T-helper 2 cell treated with Interferon-gamma antibody and Interleukin-4, amounts not matched to agents 5 μg/mL and 100 μg/mL, for 36 hours (primary cell): Measurements from ENCODE around the gene TXNDC12.
"Not testable (repeated sequence)": the region's sequence is repeated elsewhere in the genome, so short reads cannot be mapped to it uniquely, and the experiment has no call there.

Experiments used
- DNase-seq: peaks from one replicate; pipeline ENCODE4 v3.0.0; 2021; ENCODE audit warnings: low spot score
- H3K27ac Mint-ChIP-seq: one replicate; pipeline ENCODE4 v1.8.0; 2021; ENCODE audit warnings: mild to moderate bottlenecking, mixed read lengths
- H3K27me3 Mint-ChIP-seq: one replicate; pipeline ENCODE4 v1.8.0; 2021; ENCODE audit warnings: low read depth, mixed read lengths
- H3K36me3 Mint-ChIP-seq: one replicate; pipeline ENCODE4 v1.8.0; 2021; ENCODE audit warnings: low read depth, mixed read lengths
- H3K4me1 Mint-ChIP-seq: one replicate; pipeline ENCODE4 v1.8.0; 2021; ENCODE audit warnings: low read depth, mixed read lengths
- H3K4me3 Mint-ChIP-seq: one replicate; pipeline ENCODE4 v1.8.0; 2022; ENCODE audit warnings: mild to moderate bottlenecking, moderate library complexity, mixed read lengths
- H3K9me3 Mint-ChIP-seq: one replicate; pipeline ENCODE4 v1.8.0; 2021; ENCODE audit warnings: mixed read lengths

Gene TXNDC12

DNA sequence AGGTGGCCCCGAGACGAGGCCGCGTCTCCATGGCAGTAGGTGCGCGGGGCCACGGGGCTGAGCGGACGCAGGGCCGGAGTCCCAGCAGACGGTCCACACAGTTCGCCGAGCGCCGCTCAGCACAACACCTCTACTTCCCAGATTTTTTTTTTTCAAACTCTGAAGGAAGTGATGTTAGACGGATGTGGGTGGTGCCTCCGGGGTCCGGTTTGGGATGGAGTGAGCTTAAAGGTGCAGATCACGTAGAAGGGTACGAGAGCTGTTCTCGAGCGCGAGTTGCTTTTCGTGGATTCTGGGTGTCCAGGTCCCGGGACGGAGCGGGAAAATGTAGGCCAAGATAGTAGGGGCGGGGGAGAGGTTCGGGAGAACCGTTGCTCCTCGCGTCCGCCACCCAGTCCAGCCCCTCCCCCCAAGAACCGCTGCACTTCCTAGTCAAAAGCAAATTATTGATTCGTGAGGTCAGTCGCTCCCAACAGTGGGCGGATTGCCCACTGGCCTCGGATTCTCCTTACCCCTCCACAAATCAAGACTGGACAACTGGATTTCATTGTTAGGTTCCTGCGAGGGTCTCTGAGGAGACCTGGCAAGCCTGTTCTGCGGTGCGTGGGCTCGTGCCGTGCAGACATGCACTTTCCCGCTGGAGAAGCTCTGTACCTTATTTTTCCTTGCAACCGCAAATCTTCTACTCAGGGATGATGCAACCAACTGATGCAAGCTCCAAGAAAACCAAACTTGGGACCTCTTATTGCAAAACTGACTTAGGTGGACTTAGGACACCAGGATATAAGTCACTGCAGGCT, at the start of gene TXNDC12:
Gene TXNDC12 (minus strand): TSS at position 126 of the 800 bp plus-strand sequence. CDS start 95 bp downstream, at position 31.
- H3K36me3 Mint-ChIP-seq: peaks cover 26% of the 10 kb centered on the region
- peak within 1 kb of the TSS; percentile 100 for H3K4me3 Mint-ChIP-seq
- peak; percentile 79 for DNase-seq
- no peaks in the 10 kb centered on the region for H3K27me3 Mint-ChIP-seq
- H3K27ac Mint-ChIP-seq: peak within 1 kb of the TSS; percentile 99
- H3K4me1 Mint-ChIP-seq: peaks cover 42% of the 10 kb centered on the region
- H3K9me3 Mint-ChIP-seq: no peaks in the 10 kb centered on the region

DNA sequence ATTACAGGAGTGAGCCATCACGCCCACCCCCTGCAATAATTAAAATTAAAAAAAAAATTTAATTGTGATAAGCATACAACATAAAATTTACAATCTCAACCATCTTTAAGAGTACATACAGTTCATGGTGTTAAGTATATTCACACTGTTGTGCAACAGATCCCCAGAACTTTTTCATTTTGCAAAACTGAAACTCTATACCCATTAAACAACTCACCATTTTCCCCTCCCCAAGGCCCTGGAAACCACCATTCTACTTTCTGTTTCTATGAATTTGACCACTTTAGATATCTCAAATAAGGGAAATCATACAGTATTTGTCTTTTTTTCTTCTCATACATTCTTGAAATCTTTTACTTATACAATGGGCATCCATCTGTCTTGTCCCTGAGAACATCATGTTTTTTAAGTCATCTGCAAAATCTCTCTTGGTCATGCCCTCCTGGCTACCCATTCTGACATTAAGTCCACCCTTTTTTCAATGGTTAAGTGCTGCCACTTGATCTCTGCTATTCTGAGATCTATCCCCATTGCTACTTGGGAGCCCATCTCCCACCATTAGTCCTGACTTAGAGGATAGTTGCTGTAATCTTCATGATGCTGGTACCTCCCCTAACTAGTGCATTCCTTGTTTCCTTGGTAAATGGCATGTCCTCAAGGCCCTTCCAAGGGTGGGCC, 47.5 kb upstream of the TXNDC12 start:
- no peak overlapping the region for H3K27ac Mint-ChIP-seq
- H3K9me3 Mint-ChIP-seq: no peaks in the 10 kb centered on the region
- H3K4me3 Mint-ChIP-seq: no peak overlapping the region
- DNase-seq: no peak
- H3K27me3 Mint-ChIP-seq: peaks cover 2% of the 10 kb centered on the region
- no peaks in the 10 kb centered on the region for H3K36me3 Mint-ChIP-seq
- peaks cover 9% of the 10 kb centered on the region for H3K4me1 Mint-ChIP-seq

DNA sequence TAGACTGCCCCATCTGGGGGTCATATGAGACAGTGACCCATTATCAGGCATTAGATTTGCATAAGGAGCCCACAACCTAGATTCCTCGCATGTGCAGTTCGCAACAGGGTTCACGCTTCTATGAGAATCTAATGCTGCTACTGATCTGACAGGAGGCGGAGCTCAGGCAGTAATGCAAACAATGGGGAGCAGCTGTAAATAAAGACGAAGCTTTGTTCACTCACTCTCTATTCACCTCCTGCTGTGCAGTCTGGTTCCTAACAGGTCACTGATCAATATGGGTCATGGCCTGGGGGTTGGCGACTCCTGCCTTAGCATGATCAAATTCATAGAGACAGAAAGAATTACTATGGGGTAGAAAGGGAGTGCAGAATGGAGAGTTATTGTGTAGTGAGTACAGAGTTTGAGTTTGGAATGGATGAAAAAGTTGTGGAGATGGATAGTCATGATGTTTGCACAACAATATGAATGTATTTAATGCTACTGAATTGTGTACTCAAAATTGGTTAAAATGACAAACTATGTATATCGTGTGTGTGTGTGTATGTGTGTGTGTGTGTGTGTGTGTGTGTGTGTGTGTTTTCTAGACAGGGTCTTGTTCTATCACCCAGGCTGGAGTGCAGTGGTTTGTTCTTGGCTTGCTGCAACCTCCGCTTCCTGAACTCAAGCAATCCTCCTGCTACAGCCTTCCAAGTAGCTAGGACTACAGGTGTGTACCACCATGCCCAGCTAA, 43.3 kb upstream of the TXNDC12 start:
- H3K4me3 Mint-ChIP-seq: no peak overlapping the region
- peaks cover 2% of the 10 kb centered on the region for H3K27me3 Mint-ChIP-seq
- H3K36me3 Mint-ChIP-seq: no peaks in the 10 kb centered on the region
- DNase-seq: no peak
- H3K9me3 Mint-ChIP-seq: no peaks in the 10 kb centered on the region
- H3K4me1 Mint-ChIP-seq: peaks cover 9% of the 10 kb centered on the region
- no peak overlapping the region for H3K27ac Mint-ChIP-seq

GRCh38 chr1:52096216-52096615, 41.2 kb upstream of the TXNDC12 start:
- Mint-ChIP-seq H3K27ac (no peak overlapping the region), H3K4me3 (no peak overlapping the region), H3K4me1 (no peaks in the 10 kb centered on the region), H3K27me3 (peaks cover 1% of the 10 kb centered on the region), H3K9me3 (no peaks in the 10 kb centered on the region), H3K36me3 (peaks cover 3% of the 10 kb centered on the region)
- DNase-seq: no peak

- H3K27ac Mint-ChIP-seq, DNase-seq, H3K9me3 Mint-ChIP-seq, H3K27me3 Mint-ChIP-seq, H3K4me3 Mint-ChIP-seq, H3K4me1 Mint-ChIP-seq: not testable (repeated sequence)
- H3K36me3 Mint-ChIP-seq: peaks cover 15% of the 10 kb centered on the region
Observed at GRCh38 chr1:52094300-52094699, 39.3 kb upstream of the TXNDC12 start.

- not testable (repeated sequence) for DNase-seq, H3K27me3 Mint-ChIP-seq, H3K4me3 Mint-ChIP-seq, H3K4me1 Mint-ChIP-seq, H3K9me3 Mint-ChIP-seq, H3K27ac Mint-ChIP-seq
- H3K36me3 Mint-ChIP-seq: peaks cover 33% of the 10 kb centered on the region
Observed at GRCh38 chr1:52087892-52088291, 32.9 kb upstream of the TXNDC12 start.

GRCh38 chr1:52080014-52080415, 25.0 kb upstream of the TXNDC12 start:
- Mint-ChIP-seq H3K4me3 (no peak overlapping the region), H3K36me3 (peaks cover 4% of the 10 kb centered on the region), H3K9me3 (no peaks in the 10 kb centered on the region), H3K27ac (no peak overlapping the region), H3K27me3 (no peaks in the 10 kb centered on the region), H3K4me1 (peaks cover 3% of the 10 kb centered on the region)
- no peak for DNase-seq

DNA sequence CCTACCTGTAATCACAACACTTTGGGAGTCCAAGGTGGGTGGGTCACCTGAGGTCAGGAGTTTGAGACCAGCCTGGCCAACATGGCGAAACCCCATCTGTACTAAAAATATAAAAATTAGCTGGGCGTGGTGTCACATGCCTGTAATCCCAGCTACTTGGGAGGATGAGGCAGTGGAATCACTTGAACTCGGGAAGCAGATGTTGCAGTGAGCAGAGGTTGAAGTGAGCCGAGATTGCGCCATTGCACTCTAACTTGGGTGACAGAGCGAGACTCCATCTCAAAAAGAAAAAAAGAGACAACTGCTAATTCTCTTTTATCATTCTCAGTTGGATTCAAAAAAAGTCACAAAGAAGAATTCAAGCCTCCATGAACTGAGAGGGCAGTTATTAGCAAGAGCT, 22.3 kb upstream of the TXNDC12 start:
- H3K4me3 Mint-ChIP-seq, H3K4me1 Mint-ChIP-seq, H3K9me3 Mint-ChIP-seq, H3K27me3 Mint-ChIP-seq, DNase-seq, H3K27ac Mint-ChIP-seq, H3K36me3 Mint-ChIP-seq: not testable (repeated sequence)

- no peaks in the 10 kb centered on the region for H3K27me3 Mint-ChIP-seq
- H3K9me3 Mint-ChIP-seq: no peaks in the 10 kb centered on the region
- H3K4me1 Mint-ChIP-seq: no peaks in the 10 kb centered on the region
- no peak overlapping the region for H3K4me3 Mint-ChIP-seq
- H3K27ac Mint-ChIP-seq: no peak overlapping the region
- DNase-seq: no peak
- peaks cover 20% of the 10 kb centered on the region for H3K36me3 Mint-ChIP-seq
Observed at GRCh38 chr1:52072291-52072690, 17.3 kb upstream of the TXNDC12 start.

GRCh38 chr1:52070704-52071103, 15.7 kb upstream of the TXNDC12 start:
- no peaks in the 10 kb centered on the region for H3K9me3 Mint-ChIP-seq
- peaks cover 24% of the 10 kb centered on the region for H3K36me3 Mint-ChIP-seq
- H3K27me3 Mint-ChIP-seq: no peaks in the 10 kb centered on the region
- no peak for DNase-seq
- H3K4me3 Mint-ChIP-seq: no peak overlapping the region
- peaks cover 3% of the 10 kb centered on the region for H3K4me1 Mint-ChIP-seq
- no peak overlapping the region for H3K27ac Mint-ChIP-seq

DNA sequence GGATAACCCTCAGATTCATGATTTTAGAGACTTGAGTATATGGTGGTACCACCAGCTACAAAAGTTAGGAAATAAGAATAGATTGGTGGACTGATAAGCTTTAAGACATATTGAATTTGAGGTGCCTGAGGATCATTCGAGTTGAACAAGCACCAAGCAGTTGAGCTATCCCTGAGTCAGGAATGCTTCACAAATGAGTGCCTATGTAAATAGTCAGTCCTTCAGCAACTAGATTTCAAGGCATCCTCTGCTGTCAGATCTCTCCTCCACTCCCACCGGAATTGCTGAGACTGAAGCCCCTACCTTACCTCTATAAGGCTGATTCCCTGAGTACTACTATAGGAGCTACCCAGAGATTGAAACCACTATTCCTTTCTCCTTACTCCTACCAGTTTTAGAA, 8.2 kb upstream of the TXNDC12 start:
- Mint-ChIP-seq H3K9me3 (no peaks in the 10 kb centered on the region), H3K27ac (no peak overlapping the region), H3K27me3 (no peaks in the 10 kb centered on the region), H3K4me1 (peaks cover 20% of the 10 kb centered on the region), H3K4me3 (no peak overlapping the region), H3K36me3 (peaks cover 35% of the 10 kb centered on the region)
- DNase-seq: no peak

DNA sequence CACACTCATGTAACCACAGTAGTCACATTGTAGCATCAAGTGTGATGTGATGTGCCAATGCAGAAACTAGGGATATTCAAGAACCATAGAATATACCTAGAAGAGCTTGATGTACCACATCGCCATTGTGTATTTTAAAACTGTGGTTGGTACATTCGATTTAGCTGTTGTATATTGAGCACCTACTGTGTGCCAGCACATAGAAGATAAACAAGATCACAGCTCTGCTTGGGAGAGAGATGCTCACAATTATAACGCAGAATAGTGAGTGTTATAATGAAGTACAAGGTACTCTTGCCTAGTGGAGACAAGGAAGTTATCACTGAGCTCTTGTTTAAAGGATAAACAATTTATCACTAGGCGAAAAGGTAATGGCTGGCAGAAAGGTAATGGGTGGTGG, 5.8 kb upstream of the TXNDC12 start:
- no peak for DNase-seq
- Mint-ChIP-seq H3K4me3 (no peak overlapping the region), H3K9me3 (no peaks in the 10 kb centered on the region), H3K36me3 (peaks cover 28% of the 10 kb centered on the region), H3K4me1 (peaks cover 28% of the 10 kb centered on the region), H3K27me3 (no peaks in the 10 kb centered on the region), H3K27ac (no peak overlapping the region)

GRCh38 chr1:52059888-52060287, 4.9 kb upstream of the TXNDC12 start:
- Mint-ChIP-seq H3K27ac (no peak overlapping the region), H3K9me3 (no peaks in the 10 kb centered on the region), H3K36me3 (peaks cover 27% of the 10 kb centered on the region), H3K4me3 (no peak overlapping the region), H3K4me1 (peaks cover 28% of the 10 kb centered on the region), H3K27me3 (no peaks in the 10 kb centered on the region)
- no peak for DNase-seq

GRCh38 chr1:52059321-52059720, 4.3 kb upstream of the TXNDC12 start:
- H3K4me3 Mint-ChIP-seq: no peak overlapping the region
- H3K9me3 Mint-ChIP-seq: no peaks in the 10 kb centered on the region
- no peaks in the 10 kb centered on the region for H3K27me3 Mint-ChIP-seq
- peaks cover 28% of the 10 kb centered on the region for H3K4me1 Mint-ChIP-seq
- H3K27ac Mint-ChIP-seq: no peak overlapping the region
- H3K36me3 Mint-ChIP-seq: peaks cover 29% of the 10 kb centered on the region
- no peak for DNase-seq
